GM11168 (cell line): Measurements from ENCODE around the gene OPTN.
"Not testable (repeated sequence)": the region's sequence is repeated elsewhere in the genome, so short reads cannot be mapped to it uniquely, and the experiment has no call there.

ENCODE experiments used
- in situ Hi-C: fragments of 300-500 bp; cut with MboI; formaldehyde crosslinking; loops from one replicate; pipeline ENCODE4 v1.12.0; 2022; ENCODE audit warnings: low sequenced_read_pairs; ENCODE audit not compliant: unreplicated experiment

OPTN gene

GRCh38 chr10:13099666-13100348, at the start of gene OPTN:
Gene OPTN (plus strand): TSS chr10:13100163. CDS start chr10:13109123, 8,960 bp downstream.
- in situ Hi-C loops: no loop called here

GRCh38 chr10:13051126-13051694, 48.8 kb upstream of the OPTN start:
- in situ Hi-C loops: no loop called here

DNA sequence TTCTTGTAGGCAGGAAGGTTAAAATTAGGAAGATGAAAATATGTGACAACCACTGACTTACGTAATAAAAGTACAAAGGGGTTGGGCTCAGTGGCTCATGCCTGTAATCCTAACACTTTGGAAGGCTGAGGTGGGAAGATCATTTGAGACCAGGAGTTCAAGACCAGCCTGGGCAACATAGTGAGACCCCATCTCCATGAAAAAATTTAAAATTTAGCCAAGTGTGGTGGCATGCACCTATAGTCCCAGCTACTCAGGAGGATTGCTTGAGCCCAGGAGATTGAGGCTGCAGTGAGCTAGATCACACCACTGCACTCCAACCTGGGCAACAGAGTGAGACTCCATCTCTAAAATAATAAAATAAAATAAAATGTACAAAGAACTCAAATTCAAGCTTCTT, 46.8 kb upstream of the OPTN start:
- in situ Hi-C loops: not testable (repeated sequence)

GRCh38 chr10:13053794-13054462, 46.0 kb upstream of the OPTN start:
- in situ Hi-C loops: no loop called here

- in situ Hi-C loops: no loop called here
Observed at GRCh38 chr10:13054844-13055243, 45.1 kb upstream of the OPTN start.

DNA sequence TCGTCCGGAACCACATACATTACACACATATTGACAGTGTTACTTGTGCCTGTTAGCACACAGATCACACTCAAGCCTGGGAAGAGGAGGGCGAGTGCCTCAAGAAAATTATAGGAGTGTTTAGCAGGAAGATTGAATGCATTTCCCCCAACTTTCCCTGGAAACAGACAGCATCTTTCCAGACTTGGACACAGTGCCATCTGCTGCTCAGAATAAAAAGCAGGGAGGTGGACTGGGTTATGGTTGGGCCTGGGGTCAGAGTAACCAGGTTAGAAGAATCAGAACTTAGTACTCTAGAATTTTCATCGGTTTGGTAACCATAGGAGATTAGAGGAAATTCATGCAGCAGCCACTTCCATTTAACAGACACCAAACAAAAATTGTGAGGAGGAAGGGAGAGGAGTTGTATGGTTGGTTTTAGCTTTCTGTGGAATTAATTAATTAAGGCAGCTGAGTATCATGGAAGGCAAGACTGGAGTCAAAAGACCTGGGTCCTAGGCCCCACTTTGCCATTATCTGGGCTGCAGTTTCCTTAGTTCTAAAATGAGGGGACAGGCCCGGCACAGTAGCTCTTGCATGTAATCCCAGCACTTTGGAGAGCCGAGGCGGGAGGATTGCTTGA, 43.4 kb upstream of the OPTN start:
- in situ Hi-C loops: no loop called here

DNA sequence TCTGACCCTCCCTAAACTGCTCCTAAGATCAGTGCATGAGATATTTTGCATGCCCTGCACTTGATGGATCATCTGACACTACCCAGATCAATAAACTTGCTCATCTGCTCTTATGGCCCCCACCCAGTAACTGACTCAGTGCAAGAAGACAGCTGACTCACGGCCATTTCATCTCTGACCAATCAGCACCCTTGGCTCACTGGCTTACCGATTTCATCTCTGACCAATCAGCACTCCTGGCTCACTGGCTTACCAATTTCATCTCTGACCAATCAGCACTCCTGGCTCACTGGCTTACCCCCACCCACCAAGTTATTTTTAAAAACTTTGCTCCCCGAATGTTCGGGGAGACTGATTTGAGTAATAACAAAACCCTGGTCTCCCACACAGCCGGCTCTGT, 37.2 kb upstream of the OPTN start:
- in situ Hi-C loops: no loop called here

- in situ Hi-C loops: no loop called here
Observed at GRCh38 chr10:13066527-13066926, 33.4 kb upstream of the OPTN start.

DNA sequence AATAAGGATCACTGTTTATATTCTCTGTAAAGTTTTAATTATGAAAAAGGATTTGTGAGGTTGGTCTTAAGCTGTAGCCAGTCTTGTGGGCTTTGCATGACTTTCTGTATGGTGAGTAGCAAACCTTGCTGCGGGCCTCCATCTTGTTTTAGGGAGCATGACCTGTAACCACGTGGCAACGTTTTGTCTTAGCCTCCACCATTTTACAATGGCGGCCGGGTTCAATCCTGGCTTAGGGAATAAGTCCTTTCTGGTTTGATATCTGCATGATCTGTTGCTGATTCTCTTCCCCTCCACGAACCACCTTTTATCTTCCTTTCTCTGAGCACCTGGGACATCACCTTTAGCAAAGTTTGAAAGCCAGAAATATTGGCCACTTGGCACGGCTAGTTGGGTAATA, 32.5 kb upstream of the OPTN start:
- in situ Hi-C loops: no loop called here

DNA sequence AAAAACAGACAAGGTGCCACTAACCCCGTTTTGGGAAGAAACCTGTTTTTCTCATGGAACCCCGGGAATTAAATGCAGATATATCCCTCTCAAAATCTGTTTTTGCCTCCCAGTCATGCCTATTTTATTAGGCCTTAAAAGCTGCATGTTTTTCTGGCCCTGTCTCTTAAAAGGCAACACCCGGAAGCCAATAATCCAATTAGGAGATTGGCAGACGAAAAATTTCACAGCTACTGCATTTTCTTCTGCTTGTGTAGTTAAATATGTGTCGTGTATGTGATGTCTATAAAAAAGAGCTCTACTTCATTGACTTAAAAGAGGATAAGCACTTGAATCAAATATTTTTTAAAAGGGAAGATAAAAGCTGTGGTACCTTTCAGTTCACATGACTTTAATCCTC, 31.9 kb upstream of the OPTN start:
- in situ Hi-C loops: no loop called here

- in situ Hi-C loops: no loop called here
Observed at GRCh38 chr10:13068484-13068883, 31.5 kb upstream of the OPTN start.

DNA sequence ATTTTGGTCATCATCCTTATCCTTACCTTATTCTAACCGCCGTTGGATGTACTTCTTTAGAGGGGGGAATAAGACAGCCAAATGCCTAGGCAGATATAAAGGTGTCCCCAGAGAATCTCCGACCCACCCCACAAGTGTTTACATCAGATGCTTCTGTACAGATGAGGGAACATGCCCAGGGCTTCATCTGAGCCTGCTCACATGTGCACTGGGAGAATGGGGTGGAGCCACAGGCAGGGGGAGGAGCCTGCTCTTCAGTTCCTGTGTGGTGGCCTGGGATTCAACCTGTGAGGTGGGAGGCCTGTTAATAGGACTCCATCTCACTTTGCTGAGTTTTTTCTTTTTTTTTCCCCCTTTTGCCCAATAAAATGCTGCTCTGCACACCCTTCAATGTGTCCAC, 27.6 kb upstream of the OPTN start:
- in situ Hi-C loops: no loop called here

GRCh38 chr10:13074563-13075451, 25.2 kb upstream of the OPTN start:
- in situ Hi-C loops: no loop called here

DNA sequence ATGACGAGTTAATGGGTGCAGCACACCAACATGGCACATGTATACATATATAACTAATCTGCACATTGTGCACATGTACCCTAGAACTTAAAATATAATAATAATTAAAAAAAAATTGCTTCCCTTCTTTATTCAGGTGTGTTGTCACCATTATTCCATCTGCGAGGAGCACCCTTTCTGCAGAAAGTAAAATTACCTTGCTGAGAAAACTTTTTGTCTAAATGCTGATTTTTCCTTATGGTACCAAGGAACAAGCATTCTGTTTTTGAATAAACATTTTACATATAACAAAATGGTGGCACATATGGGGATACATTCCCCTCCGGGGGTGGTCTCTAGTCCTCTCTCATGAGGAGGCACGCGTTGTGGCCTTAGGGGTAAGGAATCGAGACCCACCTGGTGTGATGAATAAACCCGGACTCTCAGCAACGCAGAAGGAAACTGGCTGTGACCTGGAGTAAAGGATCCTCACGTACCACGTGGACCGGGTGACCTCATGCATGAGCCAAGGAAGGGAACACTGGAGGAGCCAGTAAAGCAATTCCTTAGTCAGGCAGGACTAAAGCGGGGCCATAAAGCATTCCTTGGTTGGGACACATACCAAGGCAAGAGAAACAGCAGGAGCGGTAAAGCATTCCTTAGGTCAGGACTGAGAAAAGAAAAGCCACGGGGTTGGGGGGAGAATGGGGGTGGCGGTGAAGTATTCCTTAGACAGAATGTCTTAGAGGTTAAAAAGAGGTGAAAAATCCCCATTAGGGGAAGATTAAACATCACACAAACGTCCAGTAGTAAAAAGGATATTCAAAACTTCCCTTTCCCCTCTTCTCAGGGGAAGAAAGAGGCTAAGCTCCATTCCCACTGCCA, 20.8 kb upstream of the OPTN start:
- in situ Hi-C loops: no loop called here

DNA sequence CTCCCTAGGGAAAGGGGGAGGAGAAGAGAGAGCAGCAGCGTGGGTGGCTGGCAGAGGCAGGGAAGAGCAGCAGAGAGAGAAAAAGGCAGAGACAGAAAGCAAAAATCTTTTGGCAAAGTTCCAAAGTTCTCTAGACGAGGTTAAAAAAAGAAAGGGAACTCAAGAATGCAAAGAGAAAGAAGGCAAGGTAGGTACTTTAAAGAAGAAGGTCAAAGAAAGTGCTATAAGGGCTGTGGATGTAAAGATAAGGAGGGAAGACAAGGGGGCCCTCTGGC, 20.2 kb upstream of the OPTN start:
- in situ Hi-C loops: no loop called here

- in situ Hi-C loops: no loop called here
Observed at GRCh38 chr10:13080643-13081042, 19.3 kb upstream of the OPTN start.

- in situ Hi-C loops: not testable (repeated sequence)
Observed at GRCh38 chr10:13083700-13084099, 16.3 kb upstream of the OPTN start.

DNA sequence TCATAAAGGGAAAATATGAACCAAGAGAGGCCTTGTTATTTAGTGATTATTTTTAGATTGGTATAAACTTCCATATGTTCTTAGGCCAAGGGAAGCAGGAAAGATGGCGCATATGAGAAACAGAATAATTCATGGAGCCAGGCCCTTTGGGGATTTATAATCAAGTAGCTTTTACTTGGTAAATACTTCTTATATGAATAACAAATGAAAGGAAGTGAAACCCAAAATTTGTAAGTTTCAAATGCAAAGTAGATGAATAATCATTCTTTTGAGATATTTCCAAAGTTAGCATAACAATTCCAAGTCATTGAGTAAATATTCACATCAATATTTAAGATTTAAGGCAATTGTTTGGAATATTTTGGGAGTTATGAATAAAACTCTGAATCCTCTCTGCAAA, 13.9 kb upstream of the OPTN start:
- in situ Hi-C loops: no loop called here

- in situ Hi-C loops: no loop called here
Observed at GRCh38 chr10:13087601-13087985, 12.4 kb upstream of the OPTN start.
